GM21717 (cell line): ENCODE data around the gene IL6R.

ENCODE experiments used
- ATAC-seq: cut with Tn5 transposase; IDR thresholded peaks from one replicate; pipeline ENCODE4 v1.9.1; 2021; ENCODE audit warnings: mild to moderate bottlenecking, moderate library complexity; ENCODE audit not compliant: unreplicated experiment

The IL6R gene

DNA sequence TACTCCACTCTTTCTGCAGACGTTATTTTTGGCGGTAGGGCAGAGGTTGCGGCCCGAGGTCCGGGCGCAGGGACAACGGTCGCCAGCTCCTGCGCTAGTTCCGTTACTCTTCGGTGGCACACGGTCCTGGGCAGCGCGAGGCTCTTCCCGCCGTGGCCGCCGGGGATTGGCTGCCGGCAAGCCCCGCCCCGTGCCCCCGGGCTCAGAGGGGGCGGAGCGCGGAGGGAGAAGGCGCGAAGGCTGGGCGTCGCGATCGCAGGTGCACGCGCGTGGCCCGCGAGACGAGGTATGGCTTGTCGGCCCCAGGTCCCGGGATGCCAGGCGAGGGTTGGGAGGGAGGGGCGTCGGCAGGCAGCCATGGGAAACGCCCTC, 97.6 kb downstream of the IL6R start:
- no peak for ATAC-seq

DNA sequence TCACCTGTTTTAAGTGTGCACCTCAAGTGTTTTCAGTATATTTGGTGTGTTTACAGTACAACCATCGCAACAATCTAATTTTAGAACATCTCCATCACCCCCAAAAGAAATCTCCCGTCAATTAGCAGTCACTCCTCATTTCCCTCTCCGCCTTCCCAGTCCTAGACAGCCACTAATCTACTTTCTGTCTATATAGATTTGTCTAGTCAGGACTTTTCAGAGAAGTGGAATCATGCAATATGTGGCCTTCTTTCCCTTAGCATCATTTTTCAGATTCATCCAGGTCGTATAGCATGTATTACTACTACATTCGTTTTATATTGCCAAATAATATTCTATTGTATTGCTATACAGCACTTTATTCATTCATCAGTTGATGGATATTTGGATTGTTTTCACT, 98.8 kb downstream of the IL6R start:
- no peak for ATAC-seq

DNA sequence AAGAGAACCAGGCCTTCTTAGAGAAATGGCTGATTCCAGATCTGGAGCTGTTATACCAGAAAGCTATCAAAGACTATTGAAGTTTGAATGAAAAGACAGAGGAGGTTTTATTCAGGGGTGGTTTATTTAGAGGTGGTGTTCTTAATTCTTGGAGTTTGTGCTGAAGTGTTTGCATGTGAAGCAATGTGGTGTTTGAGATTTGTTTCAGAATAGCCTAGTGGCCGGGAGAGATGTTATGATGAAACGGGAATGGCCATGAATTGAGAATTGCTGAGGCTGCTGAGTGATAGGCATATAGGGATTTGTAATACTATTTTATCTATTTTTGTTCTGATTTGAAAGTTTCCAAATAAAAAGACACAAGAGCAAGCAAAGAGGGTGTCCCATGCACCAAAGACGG, 107.6 kb downstream of the IL6R start:
- ATAC-seq = no peak

DNA sequence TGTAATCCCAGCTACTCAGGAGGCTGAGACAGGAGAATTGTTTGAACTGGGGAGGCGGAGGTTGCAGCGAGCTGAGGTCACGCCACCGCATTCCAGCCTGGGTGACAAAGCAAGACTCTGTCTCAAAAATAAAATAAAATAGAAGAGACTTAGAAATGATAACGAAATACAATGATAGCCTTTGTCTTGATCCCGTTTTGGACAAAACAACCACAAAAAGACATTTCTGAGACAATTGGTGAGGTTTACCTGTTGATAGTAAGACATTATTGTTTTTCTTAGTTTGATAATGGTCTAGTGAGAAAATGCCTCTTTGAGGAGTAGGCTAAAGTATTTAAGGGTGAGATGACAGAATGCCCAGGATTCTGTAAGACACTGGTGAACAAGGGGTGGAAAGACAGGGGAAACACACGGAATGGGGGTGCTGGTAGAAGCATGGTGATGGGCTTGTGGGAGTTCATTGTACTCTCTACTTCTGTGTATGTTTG, 109.0 kb downstream of the IL6R start:
- no peak for ATAC-seq

DNA sequence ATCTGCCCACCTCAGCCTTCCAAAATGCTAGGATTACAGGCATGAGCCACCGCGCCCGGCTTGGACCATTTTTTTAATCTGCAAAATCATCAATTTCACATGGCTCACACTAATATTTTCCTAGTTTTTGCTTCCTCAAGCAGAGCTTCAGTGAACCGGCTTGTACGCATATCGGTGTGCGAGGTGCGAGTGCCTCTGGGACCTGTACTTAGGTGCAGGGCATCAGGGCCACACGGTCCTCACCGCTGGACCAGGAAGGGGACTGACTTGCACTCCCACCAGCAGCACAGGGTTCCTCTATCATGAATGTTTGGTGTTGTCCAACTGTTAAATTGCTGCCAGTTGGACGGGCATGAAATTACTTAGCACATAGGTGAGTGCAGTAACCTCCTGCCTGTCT, 112.5 kb downstream of the IL6R start:
- no peak for ATAC-seq
